ENCODE measurements around the gene KIFC3. TPM values are rescaled to one million over a fixed set of nuclear protein-coding genes. Genes with fewer than 3 reads are reported as not detected.

Gene KIFC3
- total RNA-seq, 1 donor from 2014 or later = 27.6 TPM

GRCh38 chr16:57801809-57802340 is 416 bp downstream of the KIFC3 start:
- no peaks in the 10 kb centered on the region for H3K9me3 Mint-ChIP-seq (ENCODE audit: low read depth)
- TF ChIP-seq, protein P1, sequence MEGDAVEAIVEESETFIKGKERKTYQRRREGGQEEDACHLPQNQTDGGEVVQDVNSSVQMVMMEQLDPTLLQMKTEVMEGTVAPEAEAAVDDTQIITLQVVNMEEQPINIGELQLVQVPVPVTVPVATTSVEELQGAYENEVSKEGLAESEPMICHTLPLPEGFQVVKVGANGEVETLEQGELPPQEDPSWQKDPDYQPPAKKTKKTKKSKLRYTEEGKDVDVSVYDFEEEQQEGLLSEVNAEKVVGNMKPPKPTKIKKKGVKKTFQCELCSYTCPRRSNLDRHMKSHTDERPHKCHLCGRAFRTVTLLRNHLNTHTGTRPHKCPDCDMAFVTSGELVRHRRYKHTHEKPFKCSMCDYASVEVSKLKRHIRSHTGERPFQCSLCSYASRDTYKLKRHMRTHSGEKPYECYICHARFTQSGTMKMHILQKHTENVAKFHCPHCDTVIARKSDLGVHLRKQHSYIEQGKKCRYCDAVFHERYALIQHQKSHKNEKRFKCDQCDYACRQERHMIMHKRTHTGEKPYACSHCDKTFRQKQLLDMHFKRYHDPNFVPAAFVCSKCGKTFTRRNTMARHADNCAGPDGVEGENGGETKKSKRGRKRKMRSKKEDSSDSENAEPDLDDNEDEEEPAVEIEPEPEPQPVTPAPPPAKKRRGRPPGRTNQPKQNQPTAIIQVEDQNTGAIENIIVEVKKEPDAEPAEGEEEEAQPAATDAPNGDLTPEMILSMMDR (IDR thresholded peaks at IDR 0.05; ENCODE audit: unreplicated experiment) = no peak
- no peak overlapping the region for H3K27ac Mint-ChIP-seq
- peaks cover 28% of the 10 kb centered on the region for H3K27me3 Mint-ChIP-seq
- H3K36me3 Mint-ChIP-seq (ENCODE audit: insufficient read depth) = no peaks in the 10 kb centered on the region
- H3K4me3 Mint-ChIP-seq (ENCODE audit: low read depth) = peak overlapping the region; percentile 70
- H3K4me1 Mint-ChIP-seq (ENCODE audit: low read depth) = peaks cover 53% of the 10 kb centered on the region
- peak; percentile 20 for DNase-seq (ENCODE audit: low spot score, unreplicated experiment)

- DNase-seq (ENCODE audit: low spot score, unreplicated experiment) = no peak
- Mint-ChIP-seq H3K27me3 (peaks cover 22% of the 10 kb centered on the region), H3K36me3 (ENCODE audit: insufficient read depth) (no peaks in the 10 kb centered on the region), H3K27ac (peak overlapping the region; percentile 28), H3K4me3 (ENCODE audit: low read depth) (peak overlapping the region; percentile 70), H3K4me1 (ENCODE audit: low read depth) (peaks cover 53% of the 10 kb centered on the region), H3K9me3 (ENCODE audit: low read depth) (no peaks in the 10 kb centered on the region)
- TF ChIP-seq, protein P1 (IDR thresholded peaks at IDR 0.05; ENCODE audit: unreplicated experiment) = peak; percentile 26
Measured at GRCh38 chr16:57801098-57801808, 1.0 kb downstream of the KIFC3 start.

DNA sequence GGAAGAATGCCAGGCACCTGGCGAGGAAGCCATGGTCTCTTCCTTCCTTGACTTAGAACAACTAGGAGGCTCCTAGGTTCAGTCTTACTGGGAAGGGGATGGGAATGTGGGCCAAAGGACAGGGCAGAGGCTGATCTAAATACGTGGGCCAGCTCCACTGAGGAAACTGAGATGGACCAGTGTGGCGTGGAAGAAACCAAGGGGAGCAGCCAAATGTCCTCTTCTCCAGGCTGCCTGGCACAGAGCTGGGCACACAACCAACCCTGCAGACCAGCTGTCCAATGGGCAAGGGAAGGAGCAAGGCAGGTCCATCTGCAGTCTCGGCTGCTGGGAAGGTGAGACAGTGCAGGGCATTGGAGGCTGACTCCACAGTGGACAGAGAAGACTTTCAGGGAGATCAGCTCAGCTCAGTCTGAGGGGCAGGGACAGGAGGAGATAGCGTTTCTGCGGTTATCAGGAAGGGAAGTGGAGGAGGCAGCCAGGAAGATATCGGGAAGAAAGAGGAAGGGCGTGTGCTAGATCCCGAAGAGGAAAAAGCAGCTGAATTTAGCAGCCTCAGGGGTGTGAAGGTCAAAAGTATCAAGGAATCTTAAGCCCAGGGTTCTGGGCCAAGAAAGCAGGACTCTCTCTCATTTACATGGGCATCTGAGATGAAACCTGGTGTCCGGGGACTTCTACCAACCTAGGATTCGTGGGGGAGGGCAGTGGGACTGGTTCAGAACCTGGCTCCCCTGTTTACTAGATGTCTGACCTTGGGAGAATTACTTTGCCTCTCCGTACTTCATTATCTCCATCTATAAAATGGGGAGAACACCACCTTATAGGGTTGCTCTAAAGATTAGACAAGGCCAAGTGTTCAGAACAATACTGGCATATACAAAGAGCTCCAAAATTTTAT is 1.8 kb downstream of the KIFC3 start:
- peak overlapping the region; percentile 70 for H3K4me3 Mint-ChIP-seq (ENCODE audit: low read depth)
- H3K27me3 Mint-ChIP-seq = peaks cover 20% of the 10 kb centered on the region
- H3K27ac Mint-ChIP-seq = no peak overlapping the region
- no peaks in the 10 kb centered on the region for H3K9me3 Mint-ChIP-seq (ENCODE audit: low read depth)
- TF ChIP-seq, protein P1 (IDR thresholded peaks at IDR 0.05; ENCODE audit: unreplicated experiment) = no peak
- H3K4me1 Mint-ChIP-seq (ENCODE audit: low read depth) = peaks cover 53% of the 10 kb centered on the region
- no peak for DNase-seq (ENCODE audit: low spot score, unreplicated experiment)
- H3K36me3 Mint-ChIP-seq (ENCODE audit: insufficient read depth) = no peaks in the 10 kb centered on the region

- no peaks in the 10 kb centered on the region for H3K36me3 Mint-ChIP-seq (ENCODE audit: insufficient read depth)
- peaks cover 54% of the 10 kb centered on the region for H3K4me1 Mint-ChIP-seq (ENCODE audit: low read depth)
- no peak for DNase-seq (ENCODE audit: low spot score, unreplicated experiment)
- peak overlapping the region; percentile 50 for H3K4me3 Mint-ChIP-seq (ENCODE audit: low read depth)
- H3K27ac Mint-ChIP-seq = no peak overlapping the region
- peaks cover 20% of the 10 kb centered on the region for H3K27me3 Mint-ChIP-seq
- TF ChIP-seq, protein P1 (IDR thresholded peaks at IDR 0.05; ENCODE audit: unreplicated experiment) = no peak
- no peaks in the 10 kb centered on the region for H3K9me3 Mint-ChIP-seq (ENCODE audit: low read depth)
Measured at GRCh38 chr16:57799600-57800199, 2.6 kb downstream of the KIFC3 start.
